GM21528 (cell line): ENCODE data around the gene ZXDB.
A peak's percentile ranks its signal among the peaks of the same experiment; 100 is the strongest.
"Not testable (repeated sequence)": the region's sequence is repeated elsewhere in the genome, so short reads cannot be mapped to it uniquely, and the experiment has no call there.

Experiments
- ATAC-seq: cut with Tn5 transposase; IDR thresholded peaks from one replicate; pipeline ENCODE4 v1.9.1; 2021; ENCODE audit warnings: mild to moderate bottlenecking, moderate library complexity; ENCODE audit not compliant: unreplicated experiment, low FRiP score

Gene ZXDB

DNA sequence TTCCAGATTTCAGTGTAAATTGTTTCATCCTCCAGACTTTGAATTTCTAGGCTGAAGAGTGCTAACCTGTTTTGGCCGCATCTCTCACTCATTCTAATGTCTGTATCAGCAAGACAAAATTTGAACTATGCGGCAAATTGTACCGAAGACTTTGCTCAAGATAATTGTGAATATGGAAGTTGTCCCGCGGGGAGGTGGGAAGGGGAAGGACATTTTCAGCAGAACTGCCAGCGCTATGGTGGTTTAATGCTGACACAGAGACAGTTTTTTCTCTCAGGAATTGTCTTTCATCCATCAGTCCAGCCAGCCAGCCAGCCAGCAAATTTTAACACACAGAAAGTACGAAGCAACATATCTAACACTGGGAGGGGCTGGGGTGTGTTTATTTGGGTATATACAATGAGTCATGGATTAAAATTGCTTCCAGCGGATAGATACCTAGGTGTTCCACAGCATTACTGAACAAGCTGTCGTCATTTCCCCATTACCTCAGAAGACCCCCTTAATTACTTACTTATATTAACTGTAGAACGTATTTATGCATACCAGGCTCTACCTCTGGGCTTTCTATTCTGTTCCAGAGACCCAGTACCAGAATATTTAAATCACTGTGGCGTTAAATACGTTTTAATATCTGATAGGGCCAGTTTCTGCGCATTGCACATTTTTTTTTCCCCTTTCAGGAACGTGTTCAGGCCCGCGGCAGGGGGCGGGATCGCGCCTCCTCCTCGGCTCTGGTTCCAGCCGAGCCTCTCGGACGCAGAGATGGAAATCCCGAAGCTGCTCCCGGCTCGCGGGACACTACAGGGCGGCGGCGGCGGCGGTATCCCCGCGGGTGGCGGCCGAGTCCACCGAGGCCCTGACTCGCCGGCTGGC, at the start of gene ZXDB:
TSS of gene ZXDB (plus strand) at position 728 of the 876 bp plus-strand sequence. CDS start at position 766, 38 bp downstream.
- peak; percentile 57 for ATAC-seq

DNA sequence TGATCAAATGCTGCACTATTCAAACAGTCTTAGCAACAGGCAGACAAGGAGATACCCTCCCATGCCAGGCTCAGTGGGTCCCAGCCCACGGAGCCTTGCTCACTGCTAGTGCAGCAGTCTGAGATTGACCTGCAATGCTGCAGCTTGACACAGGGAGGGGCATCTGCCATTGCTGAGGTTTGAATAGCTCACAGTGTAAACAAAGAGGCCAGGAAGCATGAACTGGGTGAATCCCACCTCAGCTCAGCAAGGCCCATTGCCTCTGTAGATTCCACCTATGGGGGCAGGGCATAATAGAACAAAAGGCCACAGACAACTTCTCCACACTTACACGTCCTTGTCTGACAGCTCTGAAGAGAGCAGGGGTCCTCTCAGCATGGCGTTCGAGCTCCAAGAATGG, 26.6 kb upstream of the ZXDB start:
- ATAC-seq = no peak

- no peak for ATAC-seq
Measured at GRCh38 chrX:57573754-57574153, 18.1 kb upstream of the ZXDB start.

DNA sequence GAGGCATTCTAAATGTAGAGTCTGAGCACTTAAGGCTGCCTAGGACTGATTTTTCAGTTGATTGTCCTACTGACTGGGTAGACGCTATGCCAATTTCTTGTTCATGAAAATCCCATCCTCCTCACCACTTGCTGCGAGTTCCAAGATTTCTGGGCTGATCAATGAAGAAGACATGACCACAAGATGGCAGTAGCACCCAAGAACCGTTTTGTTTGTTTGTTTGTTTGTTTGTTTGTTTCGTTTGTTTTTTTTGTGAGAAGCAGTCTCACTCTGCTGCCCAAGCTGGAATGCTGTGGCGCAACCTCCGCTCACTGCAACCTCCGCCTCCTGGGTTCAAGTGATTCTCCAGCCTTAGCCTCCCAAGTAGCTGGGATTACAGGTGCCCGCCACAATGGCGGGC, 8.9 kb upstream of the ZXDB start:
- ATAC-seq = not testable (repeated sequence)

DNA sequence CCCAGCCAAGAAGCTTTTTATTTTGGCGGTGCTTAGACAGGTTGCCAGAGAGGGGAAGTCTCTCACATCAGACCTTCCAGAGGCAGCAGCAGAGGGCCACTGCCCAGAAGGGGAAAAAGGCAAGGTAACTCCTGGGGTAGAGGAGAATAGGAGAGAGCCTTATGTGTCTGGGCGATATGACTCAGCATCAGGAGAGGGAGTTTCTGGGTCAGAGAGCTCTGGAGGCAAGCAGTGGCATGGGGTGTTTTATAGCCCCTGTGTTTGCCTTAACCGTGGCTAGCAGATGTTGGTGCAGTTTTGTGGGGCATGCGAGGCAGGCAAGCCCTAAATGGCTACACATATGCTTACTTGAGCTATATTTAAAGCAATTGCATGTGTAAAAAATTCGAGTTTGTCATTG, 8.3 kb upstream of the ZXDB start:
- ATAC-seq = no peak

GRCh38 chrX:57586360-57586759, 5.5 kb upstream of the ZXDB start:
- ATAC-seq = no peak

DNA sequence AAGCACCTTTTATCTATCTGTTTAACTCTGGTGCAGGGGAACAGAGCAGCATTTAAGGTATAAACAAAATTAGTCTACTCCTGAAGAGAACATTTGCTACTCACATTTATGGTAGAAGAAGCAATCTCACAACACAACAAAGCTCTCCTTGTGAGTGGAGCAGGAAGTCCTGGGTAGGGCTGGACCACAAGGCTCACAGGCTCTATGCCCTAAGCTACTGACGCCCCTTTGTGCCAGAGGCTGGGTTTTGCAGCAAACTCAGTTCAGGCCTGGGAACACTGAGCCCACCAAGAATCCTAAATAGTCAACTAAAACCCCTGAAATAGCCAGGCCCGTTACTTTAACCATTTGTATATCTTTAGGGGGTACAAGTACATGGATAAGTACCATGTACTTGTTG, 4.7 kb upstream of the ZXDB start:
- ATAC-seq = no peak

DNA sequence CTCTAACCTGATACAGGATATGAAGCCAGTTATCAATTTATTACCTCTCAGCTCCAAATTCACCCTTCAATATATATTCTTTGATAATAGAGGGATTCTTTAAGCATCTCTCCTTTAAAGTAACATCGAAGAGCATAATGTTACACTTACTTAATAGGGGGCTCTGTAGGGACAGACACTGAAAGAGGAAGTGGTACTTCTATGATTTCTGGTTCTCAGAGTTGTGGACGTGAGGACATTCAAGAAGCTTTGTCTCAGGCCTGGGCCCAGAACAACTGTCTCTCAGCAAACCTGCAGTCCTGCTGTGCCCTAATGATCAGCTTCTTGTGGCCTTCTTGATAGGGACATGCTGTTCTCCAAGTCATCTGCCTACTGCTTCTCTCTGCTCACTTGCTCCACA, 4.2 kb upstream of the ZXDB start:
- no peak for ATAC-seq

- ATAC-seq = peak; percentile 88
Measured at GRCh38 chrX:57592160-57592893, 516 bp downstream of the ZXDB start.

- ATAC-seq = peak; percentile 69
Measured at GRCh38 chrX:57592894-57593215, 1.0 kb downstream of the ZXDB start.

DNA sequence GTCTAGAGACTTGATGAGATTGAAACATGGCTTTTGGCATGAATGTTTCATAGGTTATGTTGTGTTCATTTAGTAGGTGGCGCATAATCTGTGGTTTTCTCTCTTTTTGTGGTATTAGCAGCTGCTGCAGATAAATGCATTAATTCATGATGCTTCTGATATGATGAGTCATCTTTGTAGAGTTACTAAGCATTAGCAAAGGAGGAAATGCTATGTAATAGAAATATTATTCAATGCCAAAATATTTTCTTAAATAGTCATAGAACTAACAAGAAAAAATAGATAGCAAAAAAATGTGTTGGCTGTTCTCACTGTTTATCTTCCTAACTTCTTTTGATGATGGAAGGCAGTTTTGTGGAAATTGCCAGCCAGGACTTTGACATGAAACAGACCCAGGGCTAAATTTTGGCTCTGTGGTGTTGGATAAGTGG, 3.6 kb downstream of the ZXDB start:
- ATAC-seq = no peak

GRCh38 chrX:57596109-57596508, 4.3 kb downstream of the ZXDB start:
- ATAC-seq = no peak

GRCh38 chrX:57596516-57596915, 4.7 kb downstream of the ZXDB start:
- ATAC-seq = no peak

DNA sequence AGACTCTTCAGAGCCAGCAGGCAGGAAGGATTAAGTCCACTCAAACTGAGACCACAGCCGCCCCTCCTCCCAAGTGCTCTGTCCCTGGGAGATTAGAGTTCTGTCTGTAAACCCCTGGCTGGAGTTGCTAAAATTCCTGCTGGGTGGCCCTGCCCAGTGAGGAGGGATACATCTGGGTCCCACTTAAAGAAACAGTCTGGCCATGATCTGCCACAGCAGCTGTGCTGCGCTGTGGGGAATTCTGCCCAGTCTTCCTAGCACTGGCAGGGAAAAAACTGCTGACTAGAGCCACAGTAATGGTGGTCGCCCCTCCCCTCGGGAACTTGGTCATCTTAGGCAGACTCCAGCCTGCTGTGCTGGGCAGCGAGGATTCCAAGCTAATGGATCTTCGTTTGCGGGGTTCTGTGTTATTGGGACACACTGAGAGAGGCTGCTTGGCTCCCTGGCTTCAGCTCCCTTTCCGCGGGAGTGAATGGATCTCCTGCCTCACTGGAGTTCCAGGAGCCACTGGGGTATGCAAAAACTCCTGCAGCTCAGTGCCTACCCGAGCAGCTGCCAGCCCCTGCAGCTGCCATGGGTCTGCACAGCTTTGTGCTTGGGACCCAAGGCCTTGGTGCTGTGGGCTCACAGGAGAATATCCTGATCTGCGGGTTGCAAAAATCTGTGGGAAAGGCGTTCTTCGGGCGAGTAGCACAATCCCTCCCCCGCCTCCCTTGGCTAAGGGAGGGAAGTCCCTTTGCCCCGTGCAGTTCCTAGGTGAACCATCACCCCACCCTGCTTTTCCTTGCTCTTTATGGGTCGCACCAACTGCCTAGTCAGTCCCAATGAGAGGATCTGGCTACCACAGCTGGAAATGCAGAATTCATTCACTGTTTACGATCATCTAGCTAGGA, 15.7 kb downstream of the ZXDB start:
- ATAC-seq = no peak

GRCh38 chrX:57613351-57613750, 21.5 kb downstream of the ZXDB start:
- not testable (repeated sequence) for ATAC-seq

DNA sequence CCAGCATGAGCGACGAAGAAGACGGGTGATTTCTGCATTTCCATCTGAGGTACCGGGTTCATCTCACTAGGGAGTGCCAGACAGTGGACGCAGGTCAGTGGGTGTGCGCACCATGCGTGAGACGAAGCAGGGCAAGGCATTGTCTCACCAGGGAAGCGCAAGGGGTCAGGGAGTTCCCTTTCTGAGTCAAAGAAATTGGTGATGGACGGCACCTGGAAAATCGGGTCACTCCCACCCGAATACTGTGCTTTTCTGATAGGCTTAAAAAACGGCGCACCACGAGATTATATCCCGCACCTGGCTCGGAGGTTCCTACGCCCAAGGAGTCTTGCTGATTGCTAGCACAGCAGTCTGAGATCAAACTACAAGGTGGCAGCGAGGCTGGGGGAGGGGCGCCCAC, 37.6 kb downstream of the ZXDB start:
- not testable (repeated sequence) for ATAC-seq

GRCh38 chrX:57640674-57641016, 48.8 kb downstream of the ZXDB start:
- ATAC-seq = no peak

DNA sequence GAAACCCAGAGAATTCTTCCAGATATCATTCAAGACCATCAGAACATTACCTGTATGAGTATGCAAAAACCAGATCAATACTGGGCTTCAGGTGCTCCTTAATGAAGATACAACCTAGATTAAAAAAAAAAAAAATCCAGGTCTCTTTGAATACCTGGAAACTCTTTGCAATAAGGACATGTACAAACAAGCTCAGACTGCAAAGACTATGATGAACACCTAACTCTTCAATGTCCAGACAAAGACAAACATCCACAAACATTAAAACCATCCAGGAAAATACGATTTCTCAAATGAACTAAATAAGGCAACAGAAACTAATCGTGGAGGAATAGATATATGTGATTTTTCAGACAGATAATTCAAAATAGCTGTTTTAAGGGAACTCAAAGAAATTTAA, 49.5 kb downstream of the ZXDB start:
- no peak for ATAC-seq

DNA sequence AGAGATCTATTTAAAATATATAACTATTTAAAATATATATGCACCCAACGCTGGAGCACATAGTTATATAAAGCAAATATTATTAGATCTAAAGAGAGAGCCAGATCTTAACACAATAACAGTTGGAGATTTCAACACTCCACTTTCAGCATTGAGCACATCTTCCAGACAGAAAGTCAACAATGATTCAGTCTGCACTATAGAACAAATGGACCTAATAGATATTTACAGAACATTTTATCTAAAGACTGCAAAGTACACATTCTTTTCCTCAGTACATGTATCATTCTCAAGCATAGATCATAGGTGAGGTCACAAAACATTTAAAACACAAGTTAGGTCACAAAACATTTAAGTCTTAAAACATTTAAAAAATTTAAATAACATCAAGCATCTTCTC, 51.9 kb downstream of the ZXDB start:
- no peak for ATAC-seq

DNA sequence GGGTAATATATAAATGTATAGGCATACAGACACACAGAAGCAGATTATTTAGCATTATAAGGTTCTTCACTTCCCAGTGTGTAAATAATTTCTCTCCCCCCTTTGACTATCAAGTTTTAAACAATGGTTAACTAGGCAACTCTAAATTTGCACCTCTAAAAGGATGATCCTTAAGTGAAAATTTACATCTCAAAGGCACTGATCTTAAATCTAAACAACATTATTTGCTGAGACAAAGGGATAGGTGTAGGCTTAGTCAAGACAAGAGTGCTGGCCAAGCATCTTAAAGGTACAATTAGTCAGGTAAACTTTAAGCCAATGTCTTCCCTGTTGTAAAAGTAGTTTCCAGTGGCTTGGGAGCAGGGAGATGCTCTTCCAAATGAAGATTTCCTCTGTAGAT, 55.2 kb downstream of the ZXDB start:
- ATAC-seq = no peak
